ENCODE data around the gene PAPOLA. TPM values are rescaled to one million over a fixed set of nuclear protein-coding genes. Genes with fewer than 3 reads are reported as not detected.

Gene PAPOLA
- polyA plus RNA-seq, 2 of the 4 experiments (the other 2 are of a cell fraction) = 105 to 273 TPM

GRCh38 chr14:96482986-96483385 is 19.2 kb upstream of the PAPOLA start:
- 77% methylated on average over 10 of the region's 10 CpGs for WGBS (ENCODE audit: missing lambda C conversion rate)
- no peak overlapping the region for H3K27ac ChIP-seq
- FAIRE-seq (no peak), DNase-seq (ENCODE audit: low read depth in 1 of 2, low spot score in 1 of 2) (no peak), ATAC-seq (no peak)
- no peak overlapping the region for H3K4me3 ChIP-seq
- H3K4me2 ChIP-seq = no peak overlapping the region
- no peaks in the 10 kb centered on the region for H3K4me1 ChIP-seq
- H3K9me3 ChIP-seq = no peaks in the 10 kb centered on the region
- ChIA-PET POLR2A (no interaction called here), CTCF (interaction anchor here (0.7 to 1.8 kb wide), 3 partner anchors 9 to 83 kb away, joined by 3 to 5 read pairs (median 4); no protein-coding TSS in a partner anchor)
- TF ChIP-seq KDM5A (IDR thresholded peaks at IDR 0.05) (no peak), RAD21 (conservative IDR thresholded peaks at IDR 0.05 in 1 of 2, IDR thresholded peaks at IDR 0.05 in 1 of 2) (no peak), NPAS2 (CRISPR knock-in tag; IDR thresholded peaks at IDR 0.05; ENCODE audit: borderline replicate concordance) (no peak), SREBF2 (IDR thresholded peaks at IDR 0.05) (no peak), HOXA7 (CRISPR knock-in tag; IDR thresholded peaks at IDR 0.05) (no peak), TP53 (CRISPR knock-in tag; IDR thresholded peaks at IDR 0.05) (no peak), E2F6 (IDR thresholded peaks at IDR 0.05; ENCODE audit: borderline replicate concordance, low read depth) (no peak), POLR2A (IDR thresholded peaks at IDR 0.05; ENCODE audit: low read length) (no peak), GATA3 (IDR thresholded peaks at IDR 0.05; ENCODE audit: borderline replicate concordance) (no peak), CHD2 (IDR thresholded peaks at IDR 0.05; ENCODE audit: low read length, partially characterized antibody) (no peak), ZFP36 (IDR thresholded peaks at IDR 0.05; ENCODE audit: borderline replicate concordance, partially characterized antibody) (no peak), REST (IDR thresholded peaks at IDR 0.05) (no peak), HEYL (CRISPR knock-in tag; IDR thresholded peaks at IDR 0.05) (no peak), RARB (CRISPR knock-in tag; IDR thresholded peaks at IDR 0.05) (no peak), CEBPB (IDR thresholded peaks at IDR 0.05) (no peak), SMC3 (IDR thresholded peaks at IDR 0.05) (no peak)

GRCh38 chr14:96484399-96484798 is 17.8 kb upstream of the PAPOLA start:
- DNase-seq (ENCODE audit: low read depth in 1 of 2, low spot score in 1 of 2) (no peak), ATAC-seq (no peak), FAIRE-seq (no peak)
- CTCF ChIA-PET = interaction anchor here (1.5 kb wide), 1 partner anchor 13 kb away, joined by 3 read pairs; no protein-coding TSS in a partner anchor
- Histone ChIP-seq H3K4me2 (no peak overlapping the region), H3K9me3 (no peaks in the 10 kb centered on the region), H3K4me3 (no peak overlapping the region), H3K4me1 (no peaks in the 10 kb centered on the region), H3K27ac (no peak overlapping the region)
- no peak for TF ChIP-seq EHMT2 (IDR thresholded peaks at IDR 0.05; ENCODE audit: low read depth)
- TF ChIP-seq REST (IDR thresholded peaks at IDR 0.05) = no peak
- TF ChIP-seq GATA3 (IDR thresholded peaks at IDR 0.05; ENCODE audit: borderline replicate concordance) = no peak
- TF ChIP-seq EP300 (IDR thresholded peaks at IDR 0.05) = no peak
- no peak for TF ChIP-seq ELK1 (IDR thresholded peaks at IDR 0.05; ENCODE audit: low read depth, low read length)
- no peak for TF ChIP-seq KDM1A (IDR thresholded peaks at IDR 0.05; ENCODE audit: low read depth)
- no peak for TF ChIP-seq CBX8 (IDR thresholded peaks at IDR 0.05)
- no peak for TF ChIP-seq RAD21 (conservative IDR thresholded peaks at IDR 0.05 in 1 of 2, IDR thresholded peaks at IDR 0.05 in 1 of 2)
- no peak for TF ChIP-seq PHF8 (IDR thresholded peaks at IDR 0.05; ENCODE audit: borderline replicate concordance, low read depth)
- TF ChIP-seq NFE2L2 (conservative IDR thresholded peaks at IDR 0.05; ENCODE audit: low read length) = no peak
- TF ChIP-seq MAX (IDR thresholded peaks at IDR 0.05) = no peak
- no peak for TF ChIP-seq ZNF302 (CRISPR knock-in tag; IDR thresholded peaks at IDR 0.05)
- no peak for TF ChIP-seq TP53 (CRISPR knock-in tag; IDR thresholded peaks at IDR 0.05)
- no peak for TF ChIP-seq ZC3H11A (IDR thresholded peaks at IDR 0.05)
- TF ChIP-seq MAFK (IDR thresholded peaks at IDR 0.05; ENCODE audit: partially characterized antibody) = no peak
- no peak for TF ChIP-seq HEYL (CRISPR knock-in tag; IDR thresholded peaks at IDR 0.05)
- POLR2A ChIA-PET = no interaction called here
